B cell (primary cell): ENCODE results near the gene TRIM29. TPM values are rescaled to one million over a fixed set of nuclear protein-coding genes. Genes with fewer than 3 reads are reported as not detected.

Experiments used
- ATAC-seq: fragments of 200-7000 bp; cut with Tn5 transposase; one replicate; pipeline ENCODE4 v1.10.0; 2021; ENCODE audit warnings: low read depth, mild to moderate bottlenecking, moderate number of reproducible peaks, moderate library complexity
- CTCF ChIA-PET: fragments of 350-600 bp; sonication (Branson Sonifier 250); formaldehyde crosslinking; loops from one replicate; lab custom pipeline; 2021; ENCODE audit warnings: antibody characterized with exemption, inconsistent platforms; lab: Charles Lee
- POLR2A ChIA-PET: fragments of 350-600 bp; sonication (Branson Sonifier 250); formaldehyde crosslinking; loops from one replicate; lab custom pipeline; 2021; ENCODE audit warnings: antibody characterized with exemption; lab: Charles Lee
- DNase-seq: peaks from one replicate; pipeline ENCODE4 v3.0.0; 2013
- H2AFZ ChIP-seq: 2 replicates; pipeline ENCODE4 v1.6.1; 2012; ENCODE audit warnings: mild to moderate bottlenecking, low read depth, low read length; ENCODE audit not compliant: insufficient read depth, poor library complexity, severe bottlenecking
- H3K27ac ChIP-seq, 2 donors: 1 replicate in 1 of 2; 2 replicates in 1 of 2; pipeline ENCODE4 v1.5.1; 2012 to 2013; ENCODE audit warnings: low read length in 2 of 2, mild to moderate bottlenecking in 2 of 2, moderate library complexity in 1 of 2
- H3K27me3 ChIP-seq, 4 experiments: fragments of 200-600 bp in 1 of 4; sonication (generic) in 1 of 4; replicated peaks in 1 of 4; 1 replicate in 2 of 4; 2 replicates in 2 of 4; pipeline versions ENCODE4 v1.6.1 to v1.7.0; 2013 to 2016; ENCODE audit warnings: low read length in 3 of 4, mild to moderate bottlenecking in 2 of 4, mixed read lengths in 1 of 4, moderate library complexity in 1 of 4; ENCODE audit not compliant: insufficient read depth in 4 of 4, control insufficient read depth in 3 of 4; ENCODE audit errors: control extremely low read depth in 1 of 4
- H3K36me3 ChIP-seq, 2 experiments: replicated peaks in 1 of 2; 1 replicate in 1 of 2; 2 replicates in 1 of 2; pipeline versions ENCODE4 v1.6.1 to v1.7.1; 2013; ENCODE audit warnings: low read length in 1 of 2; ENCODE audit not compliant: insufficient read depth in 2 of 2, control insufficient read depth in 1 of 2; ENCODE audit errors: control extremely low read depth in 1 of 2, extremely low read depth in 1 of 2
- H3K4me1 ChIP-seq, 2 donors: fragments of 200-600 bp in 1 of 2; sonication (generic) in 1 of 2; 1 replicate in 1 of 2; 2 replicates in 1 of 2; pipeline versions ENCODE4 v1.5.1 to v1.6.1; 2013 to 2017; ENCODE audit warnings: low read length in 2 of 2; ENCODE audit not compliant: control insufficient read depth in 2 of 2, insufficient read depth in 2 of 2
- H3K4me2 ChIP-seq: replicated peaks from 2 replicates; pipeline ENCODE3; 2012; ENCODE audit warnings: mild to moderate bottlenecking, low read depth, low read length; ENCODE audit not compliant: poor library complexity, severe bottlenecking
- H3K4me3 ChIP-seq, 5 experiments: fragments of 200-600 bp in 1 of 5; sonication (generic) in 1 of 5; 1 replicate in 3 of 5; 2 replicates in 2 of 5; pipeline versions ENCODE4 v1.5.1 to v1.7.0; 2011 to 2016; ENCODE audit warnings: low read length in 4 of 5, mild to moderate bottlenecking in 4 of 5, low read depth in 2 of 5, control low read depth in 1 of 5, moderate library complexity in 1 of 5; ENCODE audit not compliant: insufficient read depth in 1 of 5; ENCODE audit errors: control extremely low read depth in 1 of 5, extremely low read depth in 1 of 5
- H3K79me2 ChIP-seq: fragments of 200-600 bp; sonication (generic); one replicate; pipeline ENCODE4 v1.6.0; 2016; ENCODE audit warnings: low read length; ENCODE audit not compliant: control insufficient read depth, insufficient read depth
- H3K9ac ChIP-seq: fragments of 200-600 bp; sonication (generic); 2 replicates; pipeline ENCODE4 v1.6.1; 2017; ENCODE audit warnings: mild to moderate bottlenecking, low read length, moderate library complexity
- H3K9me3 ChIP-seq, 3 donors: one replicate each; pipeline versions ENCODE4 v1.6.1 to v1.7.1; 2013; ENCODE audit warnings: low read length in 2 of 3; ENCODE audit not compliant: control insufficient read depth in 2 of 3, insufficient read depth in 1 of 3; ENCODE audit errors: control extremely low read depth in 1 of 3
- H4K20me1 ChIP-seq: 2 replicates; pipeline ENCODE4 v1.6.0; 2012; ENCODE audit warnings: mild to moderate bottlenecking, low read length; ENCODE audit not compliant: insufficient read depth, control insufficient read depth, poor library complexity, severe bottlenecking
- H3K27ac Mint-ChIP-seq: one replicate; pipeline ENCODE4 v1.8.0; 2021; ENCODE audit warnings: mixed read lengths
- H3K27me3 Mint-ChIP-seq: one replicate; pipeline ENCODE4 v1.8.0; 2021; ENCODE audit warnings: mixed read lengths
- H3K4me1 Mint-ChIP-seq: one replicate; pipeline ENCODE4 v1.8.0; 2021; ENCODE audit warnings: mixed read lengths
- H3K4me3 Mint-ChIP-seq: one replicate; pipeline ENCODE4 v1.8.0; 2021; ENCODE audit warnings: mixed read lengths
- H3K9me3 Mint-ChIP-seq: one replicate; pipeline ENCODE4 v1.8.0; 2022; ENCODE audit warnings: mixed read lengths; ENCODE audit not compliant: insufficient read depth
- EZH2 ChIP-seq: IDR thresholded peaks from 2 replicates; pipeline ENCODE4 v1.6.1; 2012; ENCODE audit warnings: borderline replicate concordance, low read depth, mild to moderate bottlenecking, moderate library complexity, low read length; ENCODE audit not compliant: insufficient read depth, poor library complexity, severe bottlenecking
- WGBS: methylation state at CpG from one replicate; pipeline ENCODE4 v1.1.5; 2013; ENCODE audit warnings: missing lambda C conversion rate; ENCODE audit not compliant: insufficient coverage; 5-methylcytosine and 5-hydroxymethylcytosine counted together
- intact Hi-C: fragments of 100-400 bp; cut with micrococcal nuclease; formaldehyde crosslinking; loops from one replicate; pipeline ENCODE4 v1.10.0; 2022
- polyA plus RNA-seq: library from polyadenylated mRNA; depleted of rRNA; stranded (reverse); fragments of >200 nt; gene quantifications from 2 replicates; pipeline ENCODE4 v1.2.3, GENCODE V29; 2012
- total RNA-seq, 2 donors: library from RNA; stranded (reverse); fragments of 120-200 nt in 1 of 2; gene quantifications; 1 replicate in 1 of 2; 2 replicates in 1 of 2; pipeline versions ENCODE4 v1.2.3 to v1.2.4, GENCODE V29; 2013 to 2022
- TF ChIP-seq, protein P1 (sequence below): fragments of 200-600 bp; IDR thresholded peaks from one replicate; pipeline ENCODE4 v1.8.0; 2022; ENCODE audit warnings: antibody characterized with exemption, mild to moderate bottlenecking

The TRIM29 gene
- total and polyA plus RNA-seq, 2 donors (not counting 1 experiment from before 2014, with no cell fraction given), result not detected

DNA sequence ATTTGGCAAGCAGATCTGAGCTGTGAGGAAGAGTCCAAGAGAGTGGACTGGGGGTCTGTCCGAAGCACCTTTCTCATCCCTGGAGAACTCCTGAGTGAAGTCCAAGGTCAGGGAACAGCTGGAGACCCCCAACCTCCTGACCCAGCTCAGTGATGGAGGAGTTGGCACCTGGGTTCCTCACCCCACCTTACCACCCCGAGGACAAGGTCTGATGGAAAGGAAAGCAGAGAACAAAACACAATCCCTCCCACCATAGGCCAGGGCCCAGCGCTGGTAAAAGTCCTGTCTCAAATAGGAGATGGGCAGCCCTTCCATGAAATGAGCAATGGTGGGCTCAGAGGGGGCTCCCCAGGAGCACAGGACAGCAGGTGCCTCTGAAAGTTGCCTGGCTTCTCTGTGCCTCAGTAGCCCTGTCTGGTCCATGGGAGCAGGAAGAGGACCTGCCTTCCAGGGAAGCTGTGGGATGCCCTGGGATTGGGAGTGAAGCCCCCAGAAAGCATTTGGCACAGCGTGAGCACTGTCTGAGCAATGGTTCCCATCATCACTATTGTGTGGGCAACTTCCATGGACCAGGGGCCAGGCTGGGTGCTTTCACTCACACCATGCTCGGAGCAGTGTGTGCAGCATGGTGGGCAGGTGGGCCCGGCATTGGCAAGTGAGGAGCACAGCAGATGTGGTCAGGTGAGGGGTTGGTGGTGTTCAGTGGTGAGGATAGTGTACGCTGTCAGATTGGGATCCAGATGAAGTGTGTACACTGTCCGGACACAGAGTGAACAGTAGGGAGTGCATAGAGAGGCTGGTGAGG lies 7.5 kb downstream of the TRIM29 start:
- Histone ChIP-seq H3K4me3 (no peak overlapping the region), H4K20me1 (no peaks in the 10 kb centered on the region), H2AFZ (no peak overlapping the region), H3K36me3 (no peaks in the 10 kb centered on the region), H3K27me3 (no peaks in the 10 kb centered on the region), H3K79me2 (no peaks in the 10 kb centered on the region), H3K4me2 (no peak overlapping the region), H3K4me1 (no peaks in the 10 kb centered on the region), H3K27ac (no peak overlapping the region), H3K9me3 (no peaks in the 10 kb centered on the region), H3K9ac (no peak overlapping the region)
- no peak for ATAC-seq
- Mint-ChIP-seq H3K4me3 (no peak overlapping the region), H3K27me3 (peaks cover 20% of the 10 kb centered on the region), H3K4me1 (no peaks in the 10 kb centered on the region), H3K9me3 (no peaks in the 10 kb centered on the region), H3K27ac (no peak overlapping the region)
- 89% methylated on average over 7 of the region's 8 CpGs for WGBS
- no peak for TF ChIP-seq EZH2
- TF ChIP-seq, protein P1, sequence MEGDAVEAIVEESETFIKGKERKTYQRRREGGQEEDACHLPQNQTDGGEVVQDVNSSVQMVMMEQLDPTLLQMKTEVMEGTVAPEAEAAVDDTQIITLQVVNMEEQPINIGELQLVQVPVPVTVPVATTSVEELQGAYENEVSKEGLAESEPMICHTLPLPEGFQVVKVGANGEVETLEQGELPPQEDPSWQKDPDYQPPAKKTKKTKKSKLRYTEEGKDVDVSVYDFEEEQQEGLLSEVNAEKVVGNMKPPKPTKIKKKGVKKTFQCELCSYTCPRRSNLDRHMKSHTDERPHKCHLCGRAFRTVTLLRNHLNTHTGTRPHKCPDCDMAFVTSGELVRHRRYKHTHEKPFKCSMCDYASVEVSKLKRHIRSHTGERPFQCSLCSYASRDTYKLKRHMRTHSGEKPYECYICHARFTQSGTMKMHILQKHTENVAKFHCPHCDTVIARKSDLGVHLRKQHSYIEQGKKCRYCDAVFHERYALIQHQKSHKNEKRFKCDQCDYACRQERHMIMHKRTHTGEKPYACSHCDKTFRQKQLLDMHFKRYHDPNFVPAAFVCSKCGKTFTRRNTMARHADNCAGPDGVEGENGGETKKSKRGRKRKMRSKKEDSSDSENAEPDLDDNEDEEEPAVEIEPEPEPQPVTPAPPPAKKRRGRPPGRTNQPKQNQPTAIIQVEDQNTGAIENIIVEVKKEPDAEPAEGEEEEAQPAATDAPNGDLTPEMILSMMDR, result no peak
- ChIA-PET CTCF (interaction anchor here (0.6 kb wide), 2 partner anchors 245 to 461 kb away, joined by 3 to 5 read pairs; no protein-coding TSS in a partner anchor), POLR2A (no interaction called here)
- DNase-seq, result no peak
- intact Hi-C loops, result no loop called here

DNA sequence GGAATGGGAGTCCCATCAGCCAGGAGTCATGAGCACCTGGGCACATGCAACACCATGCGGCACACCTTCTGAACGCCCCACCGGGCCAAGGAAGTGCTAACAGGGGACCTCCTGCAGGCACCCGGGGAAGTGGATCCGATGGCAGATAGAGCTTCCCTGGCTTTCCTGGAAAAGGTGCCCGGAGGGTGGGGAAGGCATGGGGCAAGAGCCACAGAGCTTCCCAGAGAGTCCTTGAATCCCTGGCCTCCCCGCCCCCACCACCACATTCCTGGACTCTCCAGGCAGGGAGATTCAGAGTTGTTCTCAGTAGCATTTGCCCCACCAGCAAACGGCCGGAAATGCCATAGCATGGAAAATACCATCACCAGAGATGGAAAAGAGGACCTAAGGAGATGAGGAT lies 8.3 kb downstream of the TRIM29 start:
- H2AFZ ChIP-seq, result no peak overlapping the region
- no peaks in the 10 kb centered on the region for H3K79me2 ChIP-seq
- DNase-seq (no peak), ATAC-seq (no peak)
- H3K27me3 ChIP-seq, result no peaks in the 10 kb centered on the region
- no peak overlapping the region for H3K4me3 Mint-ChIP-seq
- POLR2A ChIA-PET, result no interaction called here
- TF ChIP-seq EZH2, result no peak
- TF ChIP-seq, protein P1, result no peak
- H3K9me3 Mint-ChIP-seq, result no peaks in the 10 kb centered on the region
- peaks cover 20% of the 10 kb centered on the region for H3K27me3 Mint-ChIP-seq
- H3K4me2 ChIP-seq, result no peak overlapping the region
- H3K36me3 ChIP-seq, result no peaks in the 10 kb centered on the region
- no peak overlapping the region for H3K4me3 ChIP-seq
- H3K9me3 ChIP-seq, result no peaks in the 10 kb centered on the region
- CTCF ChIA-PET, result interaction anchor here (0.6 kb wide), 1 partner anchor 461 kb away, joined by 5 read pairs; no protein-coding TSS in a partner anchor
- no peak overlapping the region for H3K27ac ChIP-seq
- intact Hi-C loops, result no loop called here
- H3K4me1 Mint-ChIP-seq, result no peaks in the 10 kb centered on the region
- WGBS, result 92% methylated on average over 7 of the region's 9 CpGs
- no peak overlapping the region for H3K27ac Mint-ChIP-seq
- H3K9ac ChIP-seq, result no peak overlapping the region
- no peaks in the 10 kb centered on the region for H4K20me1 ChIP-seq
- H3K4me1 ChIP-seq, result no peaks in the 10 kb centered on the region
